Left lung (tissue), 10 donors: Measurements from ENCODE around the gene MGAT5. TPM values are rescaled to one million over a fixed set of nuclear protein-coding genes. Genes with fewer than 3 reads are reported as not detected.

Experiments used
- ATAC-seq: fragments of 200-7000 bp; cut with Tn5 transposase; one replicate; pipeline ENCODE4 v1.9.1; 2020; ENCODE audit warnings: moderate library complexity
- DNase-seq, 4 donors: peaks; one replicate each; pipeline ENCODE4 v3.0.0-alpha.2; 2013 to 2020
- H3K27ac ChIP-seq, 2 donors: fragments of 200-600 bp; sonication (generic) in 1 of 2; one replicate each; pipeline versions ENCODE4 v1.5.0 to v1.8.0; 2020 to 2021
- H3K27me3 ChIP-seq, 2 donors: fragments of 200-600 bp; sonication (generic) in 1 of 2; one replicate each; pipeline versions ENCODE4 v1.5.0 to v1.8.0; 2020 to 2021
- H3K36me3 ChIP-seq, 2 donors: fragments of 200-600 bp; sonication (generic) in 1 of 2; one replicate each; pipeline versions ENCODE4 v1.5.0 to v1.8.0; 2020 to 2021
- H3K4me1 ChIP-seq, 2 donors: fragments of 200-600 bp; one replicate each; pipeline ENCODE4 v1.8.0; 2021
- H3K4me3 ChIP-seq, 2 donors: fragments of 200-600 bp; sonication (generic) in 1 of 2; one replicate each; pipeline versions ENCODE4 v1.5.0 to v1.8.0; 2020 to 2021; ENCODE audit warnings: mild to moderate bottlenecking in 1 of 2
- H3K9me3 ChIP-seq, 2 donors: fragments of 200-600 bp; sonication (generic) in 1 of 2; one replicate each; pipeline versions ENCODE4 v1.5.0 to v1.8.0; 2020 to 2021
- intact Hi-C, 2 donors: fragments of 100-400 bp; cut with DNase I; formaldehyde crosslinking; loops; one replicate each; pipeline versions ENCODE4 v1.11.2 to v1.14.2; 2022
- polyA plus RNA-seq, 6 donors: library from polyadenylated mRNA; unstranded; fragments of 120-200 nt; gene quantifications; one replicate each; pipeline ENCODE4 v1.2.1, GENCODE V29; 2013; ENCODE audit not compliant: insufficient read length in 6 of 6
- total RNA-seq, 2 donors: library from RNA; stranded (reverse); fragmentation: NEBNext Ultra II Directional; extraction: Animal tissue kit (Norgen Biotek cat#: 25700); gene quantifications; one replicate each; pipeline ENCODE4 v1.2.1, GENCODE V29; 2021
- TF ChIP-seq, protein P1 (sequence below), 2 donors: fragments of 200-600 bp; sonication (generic) in 1 of 2; IDR thresholded peaks; one replicate each; pipeline versions ENCODE4 v1.5.0 to v1.8.0; 2021; ENCODE audit warnings: antibody characterized with exemption in 2 of 2
- donor health status: DM: no; HTN: yes; CAD: no.
- donor health status: DM: no; HTN: no; CAD: no.

MGAT5 gene
- total and polyA plus RNA-seq, 8 donors, result 24.5 to 57.0 (median 28.1) TPM

DNA sequence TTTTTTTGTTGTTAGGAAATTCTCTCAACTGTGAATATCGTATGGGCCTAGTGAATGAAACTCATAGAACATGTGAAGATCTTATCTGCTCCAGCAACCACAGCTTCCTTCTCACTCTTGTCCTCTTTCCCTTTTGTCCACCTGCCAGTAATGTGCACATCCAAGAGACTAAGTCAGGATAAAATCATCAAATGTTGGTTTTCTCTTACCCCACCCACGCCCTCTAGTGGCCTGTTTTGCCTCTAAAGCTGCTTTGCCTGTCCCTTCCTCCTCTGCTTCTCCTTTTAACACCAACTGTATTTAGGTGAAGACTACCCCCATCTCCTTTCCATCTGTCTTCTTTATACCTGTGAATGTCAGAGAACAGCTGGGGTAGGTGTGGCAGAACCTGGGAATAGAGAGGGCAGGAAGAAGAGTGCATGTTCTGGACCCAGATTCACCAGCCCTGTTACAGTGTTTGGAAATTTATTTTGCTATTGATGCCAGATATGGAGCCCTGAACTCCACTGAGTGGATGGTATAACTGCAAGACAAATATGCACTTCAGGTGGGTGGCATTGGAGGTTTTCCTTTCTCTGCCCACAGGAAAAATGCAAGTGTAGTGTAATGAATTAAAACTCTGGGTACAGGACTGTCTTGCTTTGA lies 8.4 kb upstream of the MGAT5 start:
- H3K27me3 ChIP-seq, result no peaks in the 10 kb centered on the region
- H3K36me3 ChIP-seq, result no peaks in the 10 kb centered on the region
- peak; percentile 82 for ATAC-seq
- DNase-seq, result peak in 3 of 4 donors; percentile 34 to 72 (median 63)
- peak overlapping the region in 1 of 2 donors; percentile 51 for H3K27ac ChIP-seq
- H3K4me1 ChIP-seq, result peaks cover 11 to 47% of the 10 kb centered on the region in 2 donors
- TF ChIP-seq, protein P1, sequence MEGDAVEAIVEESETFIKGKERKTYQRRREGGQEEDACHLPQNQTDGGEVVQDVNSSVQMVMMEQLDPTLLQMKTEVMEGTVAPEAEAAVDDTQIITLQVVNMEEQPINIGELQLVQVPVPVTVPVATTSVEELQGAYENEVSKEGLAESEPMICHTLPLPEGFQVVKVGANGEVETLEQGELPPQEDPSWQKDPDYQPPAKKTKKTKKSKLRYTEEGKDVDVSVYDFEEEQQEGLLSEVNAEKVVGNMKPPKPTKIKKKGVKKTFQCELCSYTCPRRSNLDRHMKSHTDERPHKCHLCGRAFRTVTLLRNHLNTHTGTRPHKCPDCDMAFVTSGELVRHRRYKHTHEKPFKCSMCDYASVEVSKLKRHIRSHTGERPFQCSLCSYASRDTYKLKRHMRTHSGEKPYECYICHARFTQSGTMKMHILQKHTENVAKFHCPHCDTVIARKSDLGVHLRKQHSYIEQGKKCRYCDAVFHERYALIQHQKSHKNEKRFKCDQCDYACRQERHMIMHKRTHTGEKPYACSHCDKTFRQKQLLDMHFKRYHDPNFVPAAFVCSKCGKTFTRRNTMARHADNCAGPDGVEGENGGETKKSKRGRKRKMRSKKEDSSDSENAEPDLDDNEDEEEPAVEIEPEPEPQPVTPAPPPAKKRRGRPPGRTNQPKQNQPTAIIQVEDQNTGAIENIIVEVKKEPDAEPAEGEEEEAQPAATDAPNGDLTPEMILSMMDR (IDR thresholded peaks at IDR 0.05), result peak; percentile 53 to 87
- no peaks in the 10 kb centered on the region for H3K9me3 ChIP-seq
- intact Hi-C loops, result no loop called here
- H3K4me3 ChIP-seq, result no peak overlapping the region

DNA sequence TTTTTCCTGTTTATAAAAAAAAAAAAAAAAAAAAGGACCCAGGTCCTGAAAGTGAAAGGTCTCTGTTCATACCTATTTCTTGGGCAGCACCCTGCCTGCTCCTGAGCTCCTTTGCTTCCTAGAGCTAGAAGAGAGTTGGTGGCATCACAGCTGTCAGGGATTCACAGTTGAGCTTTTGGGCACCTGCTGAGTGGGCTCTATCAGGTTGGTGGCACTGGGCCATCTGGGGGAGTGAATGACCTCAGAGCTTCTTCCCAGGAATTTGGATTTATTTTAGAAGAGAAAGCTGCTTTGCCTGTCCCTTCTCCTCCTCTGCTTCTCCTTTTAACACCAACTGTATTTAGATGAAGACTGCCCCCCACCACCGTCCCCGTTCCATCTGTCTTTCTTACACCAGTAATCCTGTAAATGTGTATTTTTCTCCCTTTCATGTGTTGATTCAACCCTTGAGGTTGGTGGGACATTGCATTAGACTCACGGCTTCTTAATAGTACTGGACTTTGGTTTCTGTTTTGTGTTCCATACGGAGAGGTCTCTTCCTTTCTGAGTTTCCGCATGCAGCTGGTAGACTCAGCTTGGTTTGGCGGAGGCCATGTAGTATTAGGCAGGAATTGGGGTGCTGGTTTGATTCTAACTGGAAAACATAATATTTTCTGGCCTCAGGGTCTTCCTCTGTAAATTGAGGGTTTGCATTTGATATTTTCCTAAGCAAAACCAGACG lies 7.6 kb upstream of the MGAT5 start:
- H3K27me3 ChIP-seq, result no peaks in the 10 kb centered on the region
- no peak overlapping the region for H3K4me3 ChIP-seq
- no peaks in the 10 kb centered on the region for H3K36me3 ChIP-seq
- H3K27ac ChIP-seq, result peak overlapping the region in 1 of 2 donors; percentile 51
- intact Hi-C loops, result no loop called here
- DNase-seq (no peak), ATAC-seq (no peak)
- TF ChIP-seq, protein P1 (IDR thresholded peaks at IDR 0.05), result no peak
- peaks cover 11 to 54% of the 10 kb centered on the region in 2 donors for H3K4me1 ChIP-seq
- H3K9me3 ChIP-seq, result no peaks in the 10 kb centered on the region

DNA sequence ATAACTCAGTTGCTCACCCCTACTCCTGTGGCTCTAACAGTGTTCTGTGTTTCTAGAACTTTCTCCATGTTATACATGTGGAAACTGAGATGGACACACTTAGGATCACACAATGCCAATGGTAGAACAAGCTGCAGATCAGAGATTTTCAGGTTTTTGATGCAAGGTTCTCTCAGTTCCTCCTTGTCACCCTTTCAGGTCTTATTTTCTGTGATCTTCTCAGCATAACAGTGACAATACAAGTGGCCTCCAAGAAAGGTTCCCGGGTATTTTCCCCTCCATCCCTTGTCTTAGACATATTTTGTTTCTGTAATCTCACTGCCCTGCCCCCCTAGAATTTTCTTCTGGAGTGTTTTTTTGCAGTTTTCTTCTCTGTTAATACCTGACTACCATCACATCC lies 6.2 kb upstream of the MGAT5 start:
- Histone ChIP-seq H3K36me3 (no peaks in the 10 kb centered on the region), H3K9me3 (no peaks in the 10 kb centered on the region), H3K4me3 (no peak overlapping the region), H3K27ac (no peak overlapping the region), H3K27me3 (no peaks in the 10 kb centered on the region), H3K4me1 (peaks cover 11 to 58% of the 10 kb centered on the region in 2 donors)
- no peak for ATAC-seq
- intact Hi-C loops, result no loop called here
- TF ChIP-seq, protein P1 (IDR thresholded peaks at IDR 0.05), result no peak
- DNase-seq, result no peak

DNA sequence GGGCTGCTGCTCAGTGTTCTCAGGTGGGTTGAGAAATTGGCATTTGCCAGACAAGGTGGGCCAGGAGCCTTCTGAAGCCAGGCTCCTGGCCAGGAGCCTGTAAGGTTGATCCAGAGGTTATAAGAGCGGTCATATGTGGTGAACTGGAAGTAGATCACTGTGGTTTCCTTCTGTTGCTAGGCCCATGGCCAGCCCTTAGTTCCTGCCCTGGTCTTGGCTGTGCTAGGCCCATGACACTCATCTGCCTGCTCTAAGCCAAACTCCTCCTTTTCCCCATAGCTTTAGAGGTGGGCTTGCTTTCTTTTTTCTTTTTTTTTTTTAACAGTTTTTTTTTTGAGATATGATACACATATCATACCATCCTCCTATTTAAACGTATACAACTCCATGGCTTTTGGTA lies 5.0 kb upstream of the MGAT5 start:
- H3K4me3 ChIP-seq, result no peak overlapping the region
- no peaks in the 10 kb centered on the region for H3K9me3 ChIP-seq
- no peaks in the 10 kb centered on the region for H3K27me3 ChIP-seq
- peaks cover 11 to 68% of the 10 kb centered on the region in 2 donors for H3K4me1 ChIP-seq
- no peaks in the 10 kb centered on the region for H3K36me3 ChIP-seq
- H3K27ac ChIP-seq, result no peak overlapping the region
- no peak for ATAC-seq
- no peak for DNase-seq
- intact Hi-C loops, result no loop called here
- TF ChIP-seq, protein P1 (IDR thresholded peaks at IDR 0.05), result no peak

DNA sequence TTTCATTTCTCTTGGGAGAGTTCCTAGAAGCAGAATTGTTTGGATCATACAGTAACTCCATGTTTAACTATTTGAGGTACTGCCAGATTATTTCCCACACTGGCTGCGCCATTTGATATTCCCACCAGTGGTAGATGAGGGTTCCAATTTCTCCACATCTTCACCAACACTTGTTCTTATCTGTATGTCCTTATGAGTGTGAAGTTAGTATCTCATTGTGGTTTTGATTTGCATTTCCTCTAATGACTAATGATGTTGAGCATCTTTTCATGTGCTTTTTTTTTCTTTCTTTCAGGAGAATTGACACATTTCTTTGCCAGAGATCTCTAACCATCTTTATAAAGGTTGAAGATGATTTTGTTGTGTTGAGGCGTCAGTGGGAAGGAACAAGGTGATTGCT lies 4.1 kb upstream of the MGAT5 start:
- DNase-seq (no peak), ATAC-seq (no peak)
- intact Hi-C loops, result loop anchor here in 1 of 2 donors (10.0 kb wide), 1 partner anchor 155 kb away; no protein-coding TSS in a partner anchor
- Histone ChIP-seq H3K36me3 (peaks cover 0 to 5% of the 10 kb centered on the region in 2 donors), H3K9me3 (no peaks in the 10 kb centered on the region), H3K4me3 (no peak overlapping the region), H3K27me3 (no peaks in the 10 kb centered on the region), H3K4me1 (peaks cover 11 to 72% of the 10 kb centered on the region in 2 donors), H3K27ac (no peak overlapping the region)
- TF ChIP-seq, protein P1 (IDR thresholded peaks at IDR 0.05), result no peak
